HG03025 (cell line): ENCODE measurements around the gene INMT.
A peak's percentile ranks its signal among the peaks of the same experiment; 100 is the strongest.

Experiments
- ATAC-seq: cut with Tn5 transposase; IDR thresholded peaks from one replicate; pipeline ENCODE4 v1.9.1; 2021; ENCODE audit warnings: mild to moderate bottlenecking, moderate library complexity; ENCODE audit not compliant: unreplicated experiment, low FRiP score

Gene INMT

DNA sequence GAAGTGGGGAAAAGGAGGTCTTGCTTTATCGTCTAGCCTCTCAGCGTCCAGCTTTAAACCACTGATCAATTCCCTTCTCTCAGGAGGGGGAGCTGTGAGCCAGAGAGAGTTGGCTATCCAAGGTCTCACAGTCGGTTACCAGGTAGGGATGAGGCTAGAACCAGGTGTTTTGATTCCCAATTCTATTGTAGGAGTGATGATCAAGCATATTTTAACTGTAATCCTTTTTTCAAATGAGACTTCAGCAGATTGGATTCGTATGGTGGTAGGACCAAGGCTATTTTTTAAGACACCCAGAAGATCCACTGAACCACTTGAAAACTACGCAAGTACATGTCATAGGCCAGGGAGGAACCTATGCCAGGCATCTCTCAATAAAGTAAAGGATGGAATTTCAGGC, 27.6 kb downstream of the INMT start:
- ATAC-seq, result no peak

DNA sequence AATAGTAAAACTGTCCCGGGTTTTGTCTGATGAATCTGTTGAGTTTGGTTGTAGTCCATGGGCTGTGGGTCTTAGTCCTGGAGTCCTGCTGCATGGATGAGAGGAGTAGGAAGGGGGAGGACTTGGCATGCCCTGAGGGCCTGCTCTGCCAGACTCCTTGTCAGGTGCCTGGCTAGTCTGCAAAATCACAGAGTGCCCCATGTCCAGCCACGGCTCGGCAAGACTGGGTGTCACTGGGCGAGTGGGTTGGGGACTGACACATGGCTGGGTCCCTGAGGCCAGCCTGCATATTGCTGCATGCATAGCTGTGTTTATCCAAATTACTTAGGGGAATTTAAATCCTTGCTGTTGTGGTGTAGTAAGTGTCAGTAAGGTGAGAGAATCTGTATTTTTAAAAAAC, 29.0 kb downstream of the INMT start:
- ATAC-seq, result no peak

DNA sequence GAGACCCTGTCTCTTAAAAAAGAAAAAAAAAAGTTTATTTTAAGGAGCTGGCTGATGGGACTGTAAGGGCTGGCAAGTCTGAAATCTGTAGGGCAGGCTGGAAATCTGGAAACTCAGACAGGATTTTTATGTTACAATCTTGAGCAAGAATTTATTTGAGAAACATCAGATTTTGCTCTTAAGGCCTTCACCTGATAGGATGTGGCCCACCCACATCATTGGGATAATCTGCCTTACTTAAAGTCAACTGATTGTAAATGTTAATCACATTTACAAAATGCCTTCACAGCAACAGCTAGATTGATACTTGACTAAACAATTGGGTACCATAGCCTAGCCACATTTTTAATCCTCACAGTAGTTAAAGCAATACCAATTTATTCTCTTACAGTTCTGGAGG, 30.8 kb downstream of the INMT start:
- ATAC-seq, result no peak

GRCh38 chr7:30785786-30786185, 33.9 kb downstream of the INMT start:
- ATAC-seq, result no peak

DNA sequence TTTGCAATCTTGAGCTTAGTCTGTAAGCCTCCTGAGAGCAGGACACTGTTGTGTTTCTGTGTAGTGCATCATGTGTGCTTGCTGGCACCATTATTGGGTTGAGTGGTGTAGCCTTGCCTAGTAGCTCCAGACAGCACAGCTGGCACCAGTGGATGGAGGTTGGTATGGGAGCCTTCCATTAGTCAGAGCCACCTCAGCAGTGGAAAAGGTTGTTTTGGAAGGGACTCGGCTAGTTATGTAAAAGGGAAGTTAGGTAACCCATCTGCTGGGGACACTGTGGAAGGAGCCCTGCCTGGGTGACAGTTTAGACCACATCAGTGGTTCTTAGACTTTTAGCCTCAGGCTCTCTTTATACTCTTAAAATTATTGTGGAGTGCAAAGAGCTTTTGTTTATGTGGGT, 35.6 kb downstream of the INMT start:
- ATAC-seq, result no peak

GRCh38 chr7:30788640-30789333, 36.9 kb downstream of the INMT start:
- no peak for ATAC-seq

- ATAC-seq, result no peak
These were observed 37.4 kb downstream of the INMT start for GRCh38 chr7:30789334-30789711.

DNA sequence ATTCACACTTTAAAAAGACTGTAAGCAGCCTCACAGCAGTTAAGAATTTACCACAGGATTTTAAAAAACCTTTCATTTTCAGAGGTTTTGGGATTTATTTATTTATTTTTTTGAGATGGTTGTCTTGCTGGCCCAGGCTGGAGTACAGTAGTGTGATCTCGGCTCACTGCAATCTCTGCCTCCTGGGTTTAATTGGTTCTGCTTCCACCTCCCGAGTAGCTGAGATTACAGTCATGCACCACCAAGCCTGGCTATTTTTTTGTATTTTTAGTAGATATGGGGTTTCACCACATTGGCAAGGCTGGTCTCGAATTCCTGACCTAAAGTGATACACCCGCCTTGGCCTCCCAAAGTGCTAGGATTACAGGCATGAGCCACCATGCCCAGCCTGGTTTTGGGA, 38.4 kb downstream of the INMT start:
- no peak for ATAC-seq

DNA sequence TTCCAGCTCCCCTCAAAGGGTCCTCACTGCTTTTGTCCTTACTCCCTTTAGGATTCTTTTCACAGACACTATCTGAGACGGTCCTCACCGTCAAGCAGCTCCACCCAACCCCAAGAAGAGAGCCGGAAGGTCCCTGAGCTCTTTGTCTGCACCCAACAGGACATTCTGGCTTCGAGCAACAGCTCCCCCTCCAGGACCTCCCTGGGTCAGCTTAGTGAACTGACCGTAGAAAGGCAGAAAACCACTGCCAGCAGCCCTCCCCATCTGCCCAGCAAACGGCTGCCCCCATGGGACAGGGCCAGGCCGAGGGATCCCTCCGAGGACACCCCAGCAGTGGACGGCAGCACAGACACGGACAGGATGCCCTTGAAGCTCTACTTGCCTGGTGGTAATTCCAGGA, 39.2 kb downstream of the INMT start:
- ATAC-seq, result no peak

DNA sequence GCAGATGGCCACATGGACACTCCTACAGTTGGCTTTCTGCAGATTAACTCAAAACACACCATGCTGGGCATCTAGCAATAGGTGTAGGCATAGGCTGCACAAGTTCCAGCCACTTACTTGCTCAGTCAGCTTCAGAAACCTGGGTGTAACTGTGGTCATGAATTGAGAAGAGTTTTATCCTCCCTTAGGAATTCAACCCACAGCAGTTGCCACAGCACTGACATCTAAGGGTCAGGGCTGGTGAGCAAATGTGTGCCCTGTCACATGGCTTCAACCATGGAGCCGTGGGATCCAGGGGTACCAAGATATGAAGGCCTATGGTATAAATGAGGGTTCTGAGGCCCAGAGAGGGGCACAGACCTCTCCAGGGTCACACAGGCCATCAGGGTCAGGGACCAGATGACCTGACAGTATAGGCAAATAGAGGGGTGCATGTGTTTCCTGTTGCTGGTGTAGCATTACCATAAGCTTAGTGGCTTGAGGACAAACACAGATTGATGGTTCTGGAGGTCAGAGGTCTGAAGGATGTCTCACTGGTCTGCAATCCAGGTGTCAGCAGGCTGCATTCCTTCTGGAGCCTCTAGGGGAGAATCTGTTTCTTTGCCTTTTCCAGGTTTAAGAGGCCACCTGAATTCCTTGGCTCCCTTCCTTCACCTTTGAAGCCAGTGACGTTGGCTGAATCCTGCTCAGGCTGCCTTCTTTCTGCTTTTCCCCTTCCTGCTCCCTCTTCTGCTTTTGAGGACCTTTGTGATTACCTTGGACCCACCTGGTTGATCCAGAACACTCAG, 43.4 kb downstream of the INMT start:
- ATAC-seq, result no peak

DNA sequence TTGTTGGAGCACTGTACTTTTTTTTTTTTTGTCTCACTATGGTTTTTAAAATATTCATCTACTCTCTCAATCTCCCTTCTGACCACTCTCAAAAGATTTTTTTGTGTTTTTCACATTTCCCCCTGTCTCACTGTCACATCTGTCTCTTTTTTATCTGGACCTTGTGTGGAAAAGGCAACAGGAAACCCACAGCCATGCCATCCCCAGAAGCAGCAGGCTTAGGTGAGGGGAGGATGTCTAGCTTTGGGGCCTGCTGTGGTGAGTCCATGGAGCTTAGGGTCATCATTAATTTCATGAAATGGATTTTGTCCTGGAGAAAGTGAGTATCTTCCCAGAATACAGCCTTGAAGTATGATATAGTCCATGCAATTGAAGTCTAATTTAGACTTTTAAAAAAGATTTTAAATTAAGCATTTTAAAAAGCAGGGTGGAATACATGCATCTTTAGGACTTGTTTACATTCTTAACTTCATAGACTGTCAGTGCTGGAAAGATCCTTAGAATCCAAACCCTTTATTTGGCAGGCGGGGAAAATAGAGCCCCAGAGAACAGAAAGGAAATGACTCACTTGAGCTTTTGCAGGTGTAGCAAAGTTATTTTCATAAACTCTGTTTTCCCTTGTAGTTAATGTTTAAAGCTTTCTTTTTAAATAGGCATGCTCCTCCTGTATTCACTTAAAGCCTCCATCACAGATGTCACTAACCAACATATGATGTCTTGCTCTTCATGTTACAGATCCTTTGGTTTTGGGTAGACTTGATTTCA, 44.4 kb downstream of the INMT start:
- ATAC-seq, result no peak

DNA sequence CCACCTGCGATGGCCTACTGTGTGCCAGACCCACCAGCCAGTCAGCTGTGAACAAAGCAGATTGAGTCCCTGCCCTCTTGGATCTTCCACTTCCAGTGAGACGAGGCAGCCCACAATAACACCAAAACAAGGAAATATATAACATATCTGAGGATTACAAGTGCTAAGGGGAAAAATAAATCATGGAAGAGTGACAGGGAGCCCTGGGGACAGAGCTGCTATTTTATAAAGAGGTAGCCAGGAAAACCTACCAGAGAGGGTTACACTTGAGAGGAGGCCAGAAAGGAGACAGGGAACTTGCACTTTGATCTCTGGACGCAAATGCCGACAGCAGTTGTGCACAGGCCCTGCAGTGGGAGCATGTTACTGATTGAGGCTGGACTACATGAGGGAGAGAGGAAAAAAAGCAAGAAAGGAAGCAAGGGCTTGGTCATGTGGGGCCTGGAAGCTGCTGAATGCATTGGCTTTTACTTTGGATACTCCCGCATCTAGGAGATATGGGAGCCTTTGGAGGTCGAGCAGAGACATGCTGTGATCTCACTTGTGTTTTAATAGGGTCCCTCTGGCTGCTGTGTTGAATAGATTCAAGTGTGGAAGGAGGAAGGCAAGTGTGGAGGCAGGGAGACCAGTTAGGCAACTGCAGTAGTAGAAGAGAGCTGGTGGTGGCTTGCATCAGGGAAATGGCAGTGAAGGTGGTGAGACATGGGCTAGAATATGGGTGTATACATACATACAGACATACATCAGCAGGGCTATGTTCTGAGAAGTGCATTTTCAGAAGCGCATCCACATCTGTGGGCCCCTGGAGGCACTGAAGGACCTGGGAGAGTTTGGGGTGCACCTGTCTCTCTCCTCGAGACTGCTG, 45.5 kb downstream of the INMT start:
- no peak for ATAC-seq

DNA sequence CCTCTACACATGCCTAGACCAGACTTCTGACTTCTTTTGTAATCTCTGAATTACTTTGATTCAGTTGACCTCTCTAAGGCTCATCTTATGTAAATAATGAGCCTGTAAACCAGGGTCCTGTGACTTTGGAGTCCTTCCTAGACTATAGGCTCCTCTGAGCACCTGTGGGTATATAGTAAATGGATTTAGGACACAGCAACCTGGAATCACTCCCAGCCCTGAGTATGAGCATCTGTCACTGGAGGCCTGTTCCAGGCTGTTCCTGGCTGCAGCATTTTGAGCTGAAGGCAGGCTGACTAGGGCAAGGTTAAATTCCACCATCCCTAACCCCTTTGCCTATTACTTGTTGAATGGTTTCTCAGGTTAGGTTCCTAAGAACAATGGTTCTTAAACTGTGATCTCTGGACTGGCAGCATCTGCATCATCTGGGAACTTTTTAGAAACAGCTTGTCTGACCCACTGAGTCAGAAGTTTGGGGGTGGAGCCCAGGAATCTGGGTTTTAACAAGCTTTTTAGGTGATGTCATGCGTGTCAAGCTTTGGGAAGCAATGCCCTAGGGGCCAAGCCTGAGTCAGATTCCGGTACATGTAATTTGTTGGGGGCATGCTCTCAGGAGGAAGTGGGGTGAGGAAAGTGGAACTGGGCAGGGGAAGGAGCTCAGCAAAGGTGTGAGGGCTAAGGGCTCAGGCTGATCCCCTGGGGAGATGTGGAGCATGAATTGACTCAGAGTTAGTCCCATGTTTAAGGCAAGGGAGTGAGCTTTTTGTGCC, 47.5 kb downstream of the INMT start:
- ATAC-seq, result peak; percentile 59

GRCh38 chr7:30799976-30800661, 48.2 kb downstream of the INMT start:
- no peak for ATAC-seq

DNA sequence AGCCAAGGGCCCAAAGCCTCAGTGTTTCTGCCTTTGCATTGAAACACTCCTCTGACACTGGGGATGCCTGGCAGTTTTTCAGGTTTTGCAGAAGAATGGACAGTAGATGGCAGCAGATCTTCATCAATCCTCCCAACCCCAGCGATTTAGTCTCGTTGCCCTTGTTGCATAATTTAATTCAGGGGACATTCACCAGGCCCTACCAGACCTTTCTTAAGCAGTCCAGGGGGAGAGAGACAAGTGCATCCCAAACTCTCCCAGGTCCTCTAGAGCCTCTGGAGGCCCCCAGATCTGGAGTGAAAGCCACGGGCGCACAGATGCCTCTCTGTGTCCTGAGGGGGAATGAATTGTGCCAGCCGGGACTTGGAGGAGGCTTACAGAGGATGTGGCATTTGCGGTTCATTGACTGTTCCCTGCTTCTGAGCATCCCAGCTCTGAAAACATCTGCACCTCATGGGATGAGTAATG, 48.9 kb downstream of the INMT start:
- ATAC-seq, result no peak

GRCh38 chr7:30802812-30803211, 50.9 kb downstream of the INMT start:
- no peak for ATAC-seq

- no peak for ATAC-seq
These were observed 52.2 kb downstream of the INMT start for GRCh38 chr7:30804078-30804661.

- ATAC-seq, result no peak
These were observed 53.3 kb downstream of the INMT start for GRCh38 chr7:30805081-30805691.
